Endothelial cell (in vitro differentiated cells): ENCODE results near the gene ZNF423. TPM values are rescaled to one million over a fixed set of nuclear protein-coding genes. Genes with fewer than 3 reads are reported as not detected.

Experiments used
- DNase-seq: peaks from one replicate; pipeline ENCODE4 v3.0.0; 2021; ENCODE audit warnings: low spot score
- H3K27ac Mint-ChIP-seq: one replicate; pipeline ENCODE4 v1.8.0; 2021; ENCODE audit warnings: mixed read lengths, inconsistent platforms; ENCODE audit not compliant: unreplicated experiment
- H3K27me3 Mint-ChIP-seq: one replicate; pipeline ENCODE4 v1.8.0; 2021; ENCODE audit warnings: mild to moderate bottlenecking, moderate library complexity, mixed read lengths, inconsistent platforms; ENCODE audit not compliant: unreplicated experiment
- H3K36me3 Mint-ChIP-seq: one replicate; pipeline ENCODE4 v1.8.0; 2021; ENCODE audit warnings: mild to moderate bottlenecking, low read depth, mixed read lengths, inconsistent platforms; ENCODE audit not compliant: unreplicated experiment
- H3K4me1 Mint-ChIP-seq: one replicate; pipeline ENCODE4 v1.8.0; 2021; ENCODE audit warnings: mild to moderate bottlenecking, mixed read lengths, inconsistent platforms; ENCODE audit not compliant: unreplicated experiment
- H3K4me3 Mint-ChIP-seq: one replicate; pipeline ENCODE4 v1.8.0; 2021; ENCODE audit warnings: mild to moderate bottlenecking, mixed read lengths, inconsistent platforms; ENCODE audit not compliant: unreplicated experiment
- H3K9me3 Mint-ChIP-seq: one replicate; pipeline ENCODE4 v1.8.0; 2021; ENCODE audit warnings: mixed read lengths, inconsistent platforms; ENCODE audit not compliant: unreplicated experiment
- total RNA-seq: library from RNA; stranded (reverse); fragmentation: NEBNext Ultra II Directional; extraction: Animal tissue kit (Norgen Biotek cat#: 25700); gene quantifications from one replicate; pipeline ENCODE4 v1.2.1, GENCODE V29; 2021; ENCODE audit not compliant: unreplicated experiment
- TF ChIP-seq, protein P1 (sequence below): fragments of 200-600 bp; sonication (generic); IDR thresholded peaks from one replicate; pipeline ENCODE4 v1.5.0; 2021; ENCODE audit warnings: antibody characterized with exemption; ENCODE audit not compliant: unreplicated experiment

Gene ZNF423
- total RNA-seq, 1 donor from 2014 or later, result 44.8 TPM

DNA sequence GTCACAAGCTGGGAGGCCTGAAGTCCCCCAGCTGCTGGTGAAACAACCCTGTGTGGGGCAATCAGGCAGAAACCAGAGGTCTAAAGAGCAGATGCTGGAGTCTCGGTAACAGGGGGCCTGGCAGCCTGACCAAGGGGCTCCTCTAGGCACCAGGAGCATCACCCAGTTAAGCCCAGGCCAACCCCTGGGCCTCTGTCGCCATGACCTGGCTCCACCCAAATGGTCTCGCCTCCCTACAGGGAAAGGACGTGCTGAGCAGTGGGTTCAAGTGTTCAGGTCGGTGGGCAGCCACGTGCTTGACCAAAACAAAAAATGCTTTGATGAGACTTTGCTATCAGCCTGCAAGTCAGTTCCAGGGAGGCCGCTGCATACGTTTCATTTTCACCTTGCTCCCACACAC lies 240.3 kb downstream of the ZNF423 start:
- Mint-ChIP-seq H3K9me3 (no peaks in the 10 kb centered on the region), H3K27ac (no peak overlapping the region), H3K4me1 (peaks cover 2% of the 10 kb centered on the region), H3K36me3 (no peaks in the 10 kb centered on the region), H3K27me3 (no peaks in the 10 kb centered on the region), H3K4me3 (no peak overlapping the region)
- no peak for DNase-seq
- TF ChIP-seq, protein P1, sequence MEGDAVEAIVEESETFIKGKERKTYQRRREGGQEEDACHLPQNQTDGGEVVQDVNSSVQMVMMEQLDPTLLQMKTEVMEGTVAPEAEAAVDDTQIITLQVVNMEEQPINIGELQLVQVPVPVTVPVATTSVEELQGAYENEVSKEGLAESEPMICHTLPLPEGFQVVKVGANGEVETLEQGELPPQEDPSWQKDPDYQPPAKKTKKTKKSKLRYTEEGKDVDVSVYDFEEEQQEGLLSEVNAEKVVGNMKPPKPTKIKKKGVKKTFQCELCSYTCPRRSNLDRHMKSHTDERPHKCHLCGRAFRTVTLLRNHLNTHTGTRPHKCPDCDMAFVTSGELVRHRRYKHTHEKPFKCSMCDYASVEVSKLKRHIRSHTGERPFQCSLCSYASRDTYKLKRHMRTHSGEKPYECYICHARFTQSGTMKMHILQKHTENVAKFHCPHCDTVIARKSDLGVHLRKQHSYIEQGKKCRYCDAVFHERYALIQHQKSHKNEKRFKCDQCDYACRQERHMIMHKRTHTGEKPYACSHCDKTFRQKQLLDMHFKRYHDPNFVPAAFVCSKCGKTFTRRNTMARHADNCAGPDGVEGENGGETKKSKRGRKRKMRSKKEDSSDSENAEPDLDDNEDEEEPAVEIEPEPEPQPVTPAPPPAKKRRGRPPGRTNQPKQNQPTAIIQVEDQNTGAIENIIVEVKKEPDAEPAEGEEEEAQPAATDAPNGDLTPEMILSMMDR, result no peak

DNA sequence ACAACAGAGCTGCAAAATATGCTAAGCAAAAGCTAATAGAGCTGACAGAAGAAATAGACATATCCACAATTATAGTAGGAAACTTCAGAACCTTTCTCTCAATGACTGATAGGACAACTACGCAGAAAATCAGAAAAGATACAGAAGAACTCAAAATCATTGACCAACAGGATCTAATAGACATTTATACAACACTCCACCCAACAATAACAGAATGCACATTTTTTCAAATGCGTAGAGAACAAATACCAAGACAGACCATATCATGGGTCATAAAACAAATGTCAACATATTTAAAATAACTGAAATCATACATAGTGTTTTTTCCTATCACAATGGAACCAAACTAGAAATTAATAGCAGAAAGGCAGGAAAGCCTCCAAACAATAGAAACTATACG lies 244.9 kb downstream of the ZNF423 start:
- Mint-ChIP-seq H3K4me3 (no peak overlapping the region), H3K9me3 (no peaks in the 10 kb centered on the region), H3K27ac (no peak overlapping the region), H3K36me3 (no peaks in the 10 kb centered on the region), H3K4me1 (peaks cover 13% of the 10 kb centered on the region), H3K27me3 (no peaks in the 10 kb centered on the region)
- no peak for DNase-seq
- TF ChIP-seq, protein P1, result no peak

DNA sequence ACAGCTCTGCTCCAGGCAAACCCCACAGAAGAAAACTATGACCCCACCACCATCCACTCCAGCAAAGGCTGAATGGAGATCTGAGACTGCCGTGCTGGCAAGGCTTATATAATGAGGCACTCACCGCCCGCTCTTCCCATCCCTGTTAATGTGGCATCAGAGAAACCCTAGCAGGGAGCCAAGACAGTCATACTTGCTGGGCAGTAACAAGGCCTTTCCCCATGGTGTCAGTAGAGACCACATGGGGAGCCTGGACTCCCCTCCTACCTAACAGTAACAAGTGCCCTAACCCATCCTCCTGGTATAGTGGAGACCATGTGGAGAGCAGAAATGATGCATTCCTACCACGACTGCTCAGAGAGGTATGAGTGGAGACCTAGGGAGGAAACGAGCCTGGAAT lies 247.1 kb downstream of the ZNF423 start:
- H3K27me3 Mint-ChIP-seq, result peaks cover 1% of the 10 kb centered on the region
- peaks cover 13% of the 10 kb centered on the region for H3K4me1 Mint-ChIP-seq
- no peaks in the 10 kb centered on the region for H3K36me3 Mint-ChIP-seq
- no peak overlapping the region for H3K4me3 Mint-ChIP-seq
- TF ChIP-seq, protein P1, result no peak
- no peak for DNase-seq
- no peaks in the 10 kb centered on the region for H3K9me3 Mint-ChIP-seq
- H3K27ac Mint-ChIP-seq, result no peak overlapping the region

DNA sequence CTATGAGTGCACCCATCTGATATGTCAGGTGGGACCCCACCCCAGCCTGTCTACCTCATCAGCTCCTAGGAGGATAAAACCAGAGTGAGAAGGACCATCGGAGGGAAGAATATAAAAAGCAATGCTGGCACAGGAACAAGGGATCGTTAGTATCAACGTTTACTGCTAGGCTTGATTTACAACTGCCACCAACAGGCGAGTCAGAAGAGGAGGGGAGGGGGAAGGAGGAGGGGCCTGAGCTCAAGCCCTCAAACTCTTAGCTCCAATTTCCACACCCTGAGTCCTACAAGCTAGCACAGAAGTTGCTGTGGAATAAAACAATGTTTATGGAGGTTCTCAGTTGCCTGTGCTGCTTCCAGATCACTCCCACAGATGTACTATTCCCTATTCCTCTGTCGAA lies 247.8 kb downstream of the ZNF423 start:
- Mint-ChIP-seq H3K36me3 (no peaks in the 10 kb centered on the region), H3K27me3 (peaks cover 1% of the 10 kb centered on the region), H3K4me3 (no peak overlapping the region), H3K27ac (no peak overlapping the region), H3K9me3 (no peaks in the 10 kb centered on the region), H3K4me1 (peaks cover 13% of the 10 kb centered on the region)
- TF ChIP-seq, protein P1, result no peak
- no peak for DNase-seq

DNA sequence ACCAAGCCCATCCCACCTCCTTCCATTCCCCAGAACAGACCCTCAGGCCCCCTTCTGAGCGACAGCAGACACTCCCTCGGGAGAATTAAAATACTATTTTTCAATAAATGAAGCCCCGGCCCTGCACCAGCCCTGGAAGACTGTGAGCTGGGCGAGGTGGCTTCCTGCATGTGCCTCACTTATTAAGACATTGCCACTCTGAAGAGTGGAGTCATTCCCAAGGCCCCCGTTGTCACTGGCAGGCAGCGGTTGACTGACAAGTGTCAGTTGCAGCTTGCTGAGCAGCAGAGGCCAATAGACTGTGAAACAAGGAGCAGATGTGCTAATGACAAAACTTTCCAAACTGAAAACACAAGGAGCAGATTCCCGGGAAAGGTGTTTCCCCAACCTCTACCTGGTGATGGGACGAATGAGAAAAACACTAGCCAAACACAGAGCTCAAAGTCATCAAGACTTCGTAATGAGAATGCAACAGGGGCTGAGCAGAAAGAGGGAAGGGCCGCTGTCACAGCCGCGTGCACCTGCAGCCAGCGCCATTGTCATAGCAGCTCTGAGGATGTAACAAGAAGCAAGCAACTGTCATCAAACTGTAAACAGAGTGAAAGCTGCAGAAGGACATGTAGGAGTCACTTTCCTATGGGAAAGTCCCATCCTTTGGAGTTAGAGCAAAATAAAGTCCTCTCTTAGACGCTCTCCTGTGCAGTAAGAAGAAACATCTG lies 250.2 kb downstream of the ZNF423 start:
- H3K36me3 Mint-ChIP-seq, result no peaks in the 10 kb centered on the region
- no peak overlapping the region for H3K27ac Mint-ChIP-seq
- H3K9me3 Mint-ChIP-seq, result no peaks in the 10 kb centered on the region
- H3K4me1 Mint-ChIP-seq, result peaks cover 22% of the 10 kb centered on the region
- peaks cover 5% of the 10 kb centered on the region for H3K27me3 Mint-ChIP-seq
- TF ChIP-seq, protein P1, result no peak
- DNase-seq, result no peak
- H3K4me3 Mint-ChIP-seq, result no peak overlapping the region
